Left kidney (tissue), 2 donors: ENCODE results near the gene SSR4. TPM values are rescaled to one million over a fixed set of nuclear protein-coding genes. Genes with fewer than 3 reads are reported as not detected.

ENCODE experiments used
- DNase-seq: peaks from one replicate; pipeline ENCODE4 v3.0.0-alpha.2; 2013
- polyA plus RNA-seq: library from polyadenylated mRNA; unstranded; fragments of 120-200 nt; gene quantifications from one replicate; pipeline ENCODE4 v1.2.1, GENCODE V29; 2013; ENCODE audit not compliant: insufficient read length

The SSR4 gene
- polyA plus RNA-seq, 1 donor: 134 TPM

DNA sequence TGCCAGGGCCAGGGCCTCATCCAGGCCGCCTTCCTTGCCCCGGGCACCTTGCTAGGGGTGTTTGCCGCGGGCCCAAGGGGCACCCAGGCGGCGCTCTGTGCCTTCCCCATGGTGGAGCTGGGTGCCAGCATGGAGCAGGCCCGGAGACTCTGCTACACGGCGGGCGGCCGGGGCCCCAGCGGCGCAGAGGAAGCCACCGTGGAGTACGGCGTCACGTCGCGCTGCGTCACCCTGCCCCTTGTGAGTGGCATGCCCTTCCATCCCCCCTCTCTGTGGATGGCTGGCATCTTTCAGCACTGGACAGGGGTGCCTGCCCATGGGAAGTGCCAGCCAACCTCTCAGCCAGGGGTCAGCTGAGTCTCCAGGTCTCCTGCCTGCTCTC, 26.8 kb upstream of the SSR4 start:
- DNase-seq: no peak

DNA sequence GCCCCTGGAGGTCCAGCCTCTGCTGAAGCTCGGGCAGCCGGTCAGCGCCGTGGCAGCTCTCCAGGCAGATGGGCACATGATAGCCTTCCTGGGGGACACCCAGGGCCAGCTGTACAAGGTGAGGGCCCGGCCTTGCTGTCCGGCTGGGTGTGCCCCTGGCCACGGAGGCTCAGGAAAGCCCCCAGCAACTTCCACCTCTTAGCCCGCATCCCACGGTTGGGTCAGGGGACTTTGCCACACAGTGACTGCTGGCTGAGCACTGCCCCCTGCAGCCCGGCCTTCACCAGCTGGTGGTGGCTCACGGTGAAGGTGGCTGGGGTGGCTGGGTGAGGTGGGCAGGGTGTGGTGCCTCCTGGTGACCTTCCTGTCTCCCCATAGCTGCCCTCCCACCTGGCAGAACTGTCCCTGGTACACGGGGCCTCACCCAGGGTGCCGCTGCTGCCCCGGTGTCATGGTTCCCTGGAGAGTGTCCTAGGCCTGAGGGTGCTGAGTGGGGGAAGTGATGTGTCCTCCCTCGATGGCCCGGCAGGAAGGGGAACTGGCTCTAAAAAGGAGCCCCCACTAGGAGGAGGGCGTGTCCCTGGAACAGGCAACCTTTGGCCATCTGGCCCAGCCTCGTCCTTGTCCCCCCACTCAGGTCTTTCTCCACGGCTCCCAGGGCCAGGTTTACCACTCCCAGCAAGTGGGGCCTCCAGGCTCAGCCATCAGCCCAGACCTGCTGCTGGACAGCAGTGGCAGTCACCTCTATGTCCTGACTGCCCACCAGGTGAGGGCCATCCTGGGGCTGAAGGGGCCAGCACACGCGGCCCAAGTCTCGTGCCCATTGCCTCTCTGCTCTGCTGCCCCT, 25.9 kb upstream of the SSR4 start:
- DNase-seq: no peak

DNA sequence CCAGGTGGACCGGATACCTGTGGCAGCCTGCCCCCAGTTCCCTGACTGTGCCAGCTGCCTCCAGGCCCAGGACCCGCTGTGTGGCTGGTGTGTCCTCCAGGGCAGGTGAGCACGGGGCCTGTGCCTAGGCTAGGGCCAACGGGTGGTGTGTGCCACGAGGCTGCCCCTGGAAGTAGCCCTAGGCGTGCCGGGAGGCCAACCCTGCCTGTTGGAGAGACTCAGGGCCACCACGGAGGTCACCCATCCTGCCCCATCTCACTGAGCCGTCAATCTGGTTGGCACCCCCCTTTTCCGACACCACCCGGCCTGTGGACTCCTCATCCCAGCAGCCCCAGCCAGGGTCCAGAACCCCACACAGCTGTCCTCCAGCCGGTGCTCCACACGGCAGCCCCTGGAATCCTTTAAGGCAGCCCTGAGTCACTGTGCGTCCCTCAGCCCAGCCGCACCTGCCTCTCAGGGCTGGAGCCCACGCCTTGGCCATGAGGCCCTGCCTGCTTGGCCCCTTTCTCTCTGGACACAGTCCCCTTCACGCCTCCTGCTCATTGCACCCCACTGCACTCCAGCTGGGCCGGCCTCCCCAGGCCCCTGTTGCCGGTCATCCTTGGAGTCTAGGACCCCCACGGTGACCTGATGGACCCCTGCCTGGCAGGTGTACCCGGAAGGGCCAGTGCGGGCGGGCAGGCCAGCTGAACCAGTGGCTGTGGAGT, 25.2 kb upstream of the SSR4 start:
- no peak for DNase-seq

DNA sequence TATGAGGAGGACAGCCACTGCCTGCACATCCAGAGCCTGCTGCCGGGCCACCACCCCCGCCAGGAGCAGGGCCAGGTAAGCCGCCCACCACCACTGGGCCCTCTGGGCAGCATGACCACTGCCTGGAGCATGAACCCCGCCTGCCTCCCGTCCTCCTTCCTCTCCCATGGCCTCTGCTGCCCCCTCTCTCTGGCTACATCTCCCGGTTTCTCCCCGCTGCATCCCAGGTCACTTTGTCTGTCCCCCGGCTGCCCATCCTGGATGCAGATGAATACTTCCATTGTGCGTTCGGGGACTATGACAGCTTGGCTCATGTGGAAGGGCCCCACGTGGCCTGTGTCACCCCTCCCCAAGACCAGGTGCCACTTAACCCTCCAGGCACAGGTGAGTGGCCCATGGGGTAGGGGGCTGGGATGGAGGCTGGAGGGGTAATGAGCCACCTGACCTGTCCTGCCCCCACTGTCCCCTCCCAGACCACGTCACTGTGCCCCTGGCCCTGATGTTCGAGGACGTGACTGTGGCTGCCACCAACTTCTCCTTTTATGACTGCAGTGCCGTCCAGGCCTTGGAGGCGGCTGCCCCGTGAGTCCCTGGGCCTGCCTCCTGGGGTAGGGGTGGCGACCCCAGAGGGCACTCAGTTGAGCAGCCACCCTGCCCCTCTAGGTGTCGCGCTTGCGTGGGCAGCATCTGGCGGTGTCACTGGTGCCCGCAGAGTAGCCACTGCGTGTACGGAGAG, 24.4 kb upstream of the SSR4 start:
- no peak for DNase-seq

DNA sequence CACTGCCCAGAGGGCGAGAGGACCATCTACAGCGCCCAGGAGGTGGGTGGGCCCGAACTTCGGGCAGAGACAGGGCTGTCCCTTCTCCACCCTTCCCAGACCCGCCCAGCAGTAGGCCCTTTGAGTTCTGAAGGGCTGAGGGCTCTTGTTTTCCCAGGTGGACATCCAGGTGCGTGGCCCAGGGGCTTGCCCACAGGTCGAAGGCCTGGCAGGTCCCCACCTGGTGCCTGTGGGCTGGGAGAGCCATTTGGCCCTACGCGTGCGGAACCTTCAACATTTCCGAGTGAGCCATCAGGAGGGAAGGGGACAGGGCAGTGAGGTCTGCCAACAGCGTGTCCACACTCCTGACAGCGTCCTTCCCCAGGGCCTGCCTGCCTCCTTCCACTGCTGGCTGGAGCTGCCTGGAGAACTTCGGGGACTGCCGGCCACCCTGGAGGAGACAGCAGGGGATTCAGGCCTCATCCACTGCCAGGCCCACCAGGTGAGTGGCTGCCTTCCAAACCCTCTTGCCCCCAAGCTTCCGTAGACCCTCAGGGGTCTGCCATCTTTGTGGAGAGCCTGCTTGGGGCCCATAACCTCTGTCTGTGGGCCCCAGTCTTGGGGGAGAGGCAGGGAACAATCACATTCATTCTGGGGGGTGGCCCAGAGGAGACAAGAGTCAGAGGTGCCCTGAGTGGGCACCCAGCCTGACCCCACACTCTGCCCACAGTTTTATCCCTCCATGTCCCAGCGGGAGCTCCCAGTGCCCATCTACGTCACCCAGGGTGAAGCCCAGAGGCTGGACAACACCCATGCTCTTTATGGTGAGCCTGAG, 23.7 kb upstream of the SSR4 start:
- DNase-seq: no peak

DNA sequence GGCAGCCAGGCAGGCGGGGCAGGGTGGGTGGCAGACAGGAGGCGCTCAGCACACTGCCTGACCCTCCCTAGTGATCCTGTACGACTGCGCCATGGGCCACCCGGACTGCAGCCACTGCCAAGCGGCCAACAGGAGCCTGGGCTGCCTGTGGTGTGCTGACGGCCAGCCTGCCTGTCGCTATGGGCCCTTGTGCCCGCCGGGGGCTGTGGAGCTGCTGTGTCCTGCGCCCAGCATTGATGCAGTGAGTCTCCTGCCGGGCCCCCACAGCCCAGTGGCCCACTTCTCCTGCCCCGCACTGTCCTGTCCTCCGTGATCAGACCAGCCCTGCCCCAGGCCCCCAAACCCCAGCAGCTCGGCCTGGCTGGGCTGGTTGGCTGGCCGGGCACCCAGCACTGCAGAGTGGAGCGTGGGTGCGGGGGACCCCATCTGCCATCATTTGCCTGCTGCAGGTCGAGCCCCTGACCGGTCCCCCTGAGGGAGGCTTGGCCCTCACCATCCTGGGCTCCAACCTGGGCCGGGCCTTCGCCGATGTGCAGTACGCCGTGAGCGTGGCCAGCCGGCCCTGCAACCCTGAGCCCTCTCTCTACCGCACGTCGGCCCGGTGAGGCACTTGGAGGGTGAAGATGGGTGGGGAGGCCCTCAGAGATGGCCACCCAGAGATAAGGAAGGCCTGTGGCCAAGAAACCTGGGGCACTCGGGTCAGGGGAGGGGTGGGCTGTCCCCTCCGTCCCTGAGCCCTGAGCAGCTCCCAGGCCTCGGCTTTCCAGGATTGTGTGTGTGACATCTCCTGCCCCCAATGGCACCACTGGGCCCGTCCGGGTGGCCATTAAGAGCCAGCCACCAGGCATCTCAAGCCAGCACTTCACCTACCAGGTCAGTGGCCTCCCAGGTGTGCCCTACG, 22.8 kb upstream of the SSR4 start:
- no peak for DNase-seq

DNA sequence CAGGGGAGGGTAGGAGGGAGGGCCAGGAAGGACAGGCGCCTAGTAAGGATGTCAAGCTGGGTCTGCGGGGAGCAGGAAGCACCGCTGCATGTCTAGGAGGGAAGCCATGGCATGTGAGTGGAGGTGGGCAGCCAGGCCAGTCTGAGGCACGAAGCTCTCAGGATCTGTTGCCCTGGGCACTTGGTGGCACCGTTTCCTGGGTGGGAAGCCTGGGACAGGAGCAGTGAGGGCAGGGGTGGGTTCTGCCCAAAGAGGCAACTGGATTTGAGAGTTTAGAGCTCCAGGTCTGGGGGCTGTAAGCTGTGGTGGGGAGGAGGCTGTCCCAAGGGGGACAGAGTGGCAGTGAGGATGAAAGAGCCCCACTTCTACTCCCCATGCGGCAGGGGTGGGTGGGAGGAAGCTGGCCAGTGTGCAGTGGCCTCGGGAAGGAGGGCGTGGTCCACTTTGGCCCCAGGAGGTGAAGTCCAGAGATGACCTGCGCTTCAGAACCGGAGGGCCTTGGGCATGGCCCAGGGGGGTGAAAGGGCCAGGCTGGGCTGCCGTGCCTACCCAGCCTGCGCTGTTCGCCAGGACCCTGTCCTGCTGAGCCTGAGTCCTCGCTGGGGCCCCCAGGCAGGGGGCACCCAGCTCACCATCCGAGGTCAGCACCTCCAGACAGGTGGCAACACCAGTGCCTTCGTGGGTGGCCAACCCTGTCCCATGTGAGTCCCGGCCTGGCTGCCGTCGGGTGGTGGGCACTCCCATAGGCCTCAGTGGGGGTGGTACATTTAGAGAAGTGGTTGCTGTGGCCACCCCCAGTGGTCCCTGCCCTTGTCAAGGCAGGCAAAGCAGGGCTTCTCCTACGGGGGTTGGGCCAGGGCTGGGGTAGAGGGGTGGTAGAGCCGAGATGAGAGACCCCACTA, 21.9 kb upstream of the SSR4 start:
- no peak for DNase-seq

DNA sequence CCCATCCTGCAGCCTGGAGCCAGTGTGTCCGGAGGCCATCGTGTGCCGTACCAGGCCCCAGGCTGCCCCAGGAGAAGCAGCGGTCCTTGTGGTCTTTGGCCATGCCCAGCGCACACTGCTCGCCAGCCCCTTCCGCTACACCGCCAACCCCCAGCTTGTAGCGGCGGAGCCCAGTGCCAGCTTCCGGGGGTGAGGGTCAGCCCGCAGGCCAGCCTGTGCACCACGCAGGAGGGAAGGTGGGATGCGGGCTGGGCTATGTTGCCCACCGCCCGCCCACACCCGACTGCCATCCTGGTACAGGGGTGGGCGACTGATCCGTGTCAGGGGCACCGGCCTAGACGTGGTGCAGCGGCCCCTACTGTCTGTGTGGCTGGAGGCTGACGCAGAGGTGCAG, 21.3 kb upstream of the SSR4 start:
- DNase-seq: no peak

DNA sequence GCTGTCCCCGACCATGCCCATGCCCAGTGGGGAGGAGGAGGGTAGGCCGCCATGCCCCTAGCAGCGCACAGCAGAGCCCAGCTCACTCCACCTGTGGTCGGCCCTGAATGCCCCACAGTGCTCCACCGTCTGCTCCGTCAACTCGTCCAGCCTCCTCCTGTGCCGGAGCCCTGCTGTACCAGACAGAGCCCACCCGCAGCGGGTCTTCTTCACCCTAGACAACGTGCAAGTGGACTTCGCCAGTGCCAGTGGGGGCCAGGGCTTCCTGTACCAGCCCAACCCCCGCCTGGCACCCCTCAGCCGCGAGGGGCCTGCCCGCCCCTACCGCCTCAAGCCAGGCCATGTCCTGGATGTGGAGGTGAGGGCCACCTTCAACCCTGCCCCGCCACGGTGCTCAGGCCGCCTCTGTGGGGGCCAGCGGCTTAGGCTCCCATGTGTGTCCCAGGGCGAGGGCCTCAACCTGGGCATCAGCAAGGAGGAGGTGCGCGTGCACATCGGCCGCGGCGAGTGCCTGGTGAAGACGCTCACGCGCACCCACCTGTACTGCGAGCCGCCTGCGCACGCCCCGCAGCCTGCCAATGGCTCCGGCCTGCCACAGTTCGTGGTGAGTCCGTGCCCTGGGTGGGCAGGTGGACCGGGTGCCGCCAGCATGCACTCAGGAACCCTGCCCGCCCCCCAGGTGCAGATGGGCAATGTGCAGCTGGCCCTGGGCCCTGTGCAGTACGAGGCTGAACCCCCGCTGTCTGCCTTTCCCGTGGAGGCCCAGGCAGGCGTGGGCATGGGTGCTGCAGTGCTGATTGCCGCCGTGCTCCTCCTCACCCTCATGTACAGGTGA, 20.5 kb upstream of the SSR4 start:
- DNase-seq: no peak

DNA sequence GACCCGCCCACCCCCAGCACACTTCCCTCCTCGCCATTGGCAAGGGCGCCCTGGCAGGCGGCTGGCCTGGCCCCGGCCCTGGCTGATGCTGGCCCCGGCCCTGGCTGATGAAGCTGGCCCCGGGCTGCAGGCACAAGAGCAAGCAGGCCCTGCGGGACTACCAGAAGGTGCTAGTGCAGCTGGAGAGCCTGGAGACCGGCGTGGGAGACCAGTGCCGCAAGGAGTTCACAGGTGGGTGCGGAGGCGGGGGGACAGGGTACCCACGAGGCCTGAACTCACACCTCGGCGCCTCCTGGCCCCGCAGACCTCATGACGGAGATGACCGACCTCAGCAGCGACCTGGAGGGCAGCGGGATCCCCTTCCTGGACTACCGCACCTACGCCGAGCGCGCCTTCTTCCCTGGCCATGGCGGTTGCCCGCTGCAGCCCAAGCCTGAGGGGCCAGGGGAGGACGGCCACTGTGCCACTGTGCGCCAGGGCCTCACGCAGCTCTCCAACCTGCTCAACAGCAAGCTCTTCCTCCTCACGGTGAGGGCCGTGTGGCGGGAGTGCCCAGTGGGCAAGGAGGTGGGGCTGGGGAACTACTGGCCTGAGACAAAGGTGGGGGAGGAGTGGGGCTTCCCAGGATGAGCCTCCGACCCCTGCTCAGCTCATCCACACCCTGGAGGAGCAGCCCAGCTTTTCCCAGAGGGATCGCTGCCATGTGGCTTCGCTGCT, 19.7 kb upstream of the SSR4 start:
- no peak for DNase-seq

DNA sequence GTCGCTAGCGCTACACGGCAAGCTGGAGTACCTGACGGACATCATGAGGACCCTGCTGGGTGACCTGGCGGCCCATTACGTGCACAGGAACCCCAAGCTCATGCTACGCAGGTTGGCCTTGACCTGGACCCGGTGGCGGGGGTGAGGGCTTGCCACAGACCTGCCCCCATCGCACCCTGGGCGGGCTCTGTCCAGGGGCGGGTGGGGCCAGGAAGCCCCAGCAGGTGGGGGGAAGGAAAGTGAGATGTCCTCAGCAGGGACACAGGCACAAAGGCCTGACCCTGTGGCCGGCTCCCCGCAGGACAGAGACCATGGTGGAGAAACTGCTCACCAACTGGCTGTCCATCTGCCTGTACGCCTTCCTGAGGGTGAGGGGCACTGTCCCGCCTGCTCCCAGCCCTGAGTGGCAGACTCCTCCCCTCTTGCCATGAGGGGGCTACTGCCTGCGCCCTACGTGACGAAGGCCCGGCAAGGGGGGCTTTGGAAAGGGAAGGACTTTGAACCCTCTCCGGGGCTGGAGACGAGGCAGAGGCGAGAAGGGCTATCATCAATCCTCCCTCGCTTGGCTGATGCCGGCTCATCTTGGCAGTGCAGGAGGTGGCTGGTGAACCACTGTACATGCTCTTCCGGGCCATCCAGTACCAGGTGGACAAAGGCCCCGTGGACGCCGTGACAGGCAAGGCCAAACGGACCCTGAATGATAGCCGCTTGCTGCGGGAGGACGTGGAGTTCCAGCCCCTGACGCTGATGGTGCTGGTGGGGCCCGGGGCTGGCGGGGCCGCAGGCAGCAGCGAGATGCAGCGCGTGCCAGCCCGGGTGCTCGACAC, 19.0 kb upstream of the SSR4 start:
- no peak for DNase-seq

DNA sequence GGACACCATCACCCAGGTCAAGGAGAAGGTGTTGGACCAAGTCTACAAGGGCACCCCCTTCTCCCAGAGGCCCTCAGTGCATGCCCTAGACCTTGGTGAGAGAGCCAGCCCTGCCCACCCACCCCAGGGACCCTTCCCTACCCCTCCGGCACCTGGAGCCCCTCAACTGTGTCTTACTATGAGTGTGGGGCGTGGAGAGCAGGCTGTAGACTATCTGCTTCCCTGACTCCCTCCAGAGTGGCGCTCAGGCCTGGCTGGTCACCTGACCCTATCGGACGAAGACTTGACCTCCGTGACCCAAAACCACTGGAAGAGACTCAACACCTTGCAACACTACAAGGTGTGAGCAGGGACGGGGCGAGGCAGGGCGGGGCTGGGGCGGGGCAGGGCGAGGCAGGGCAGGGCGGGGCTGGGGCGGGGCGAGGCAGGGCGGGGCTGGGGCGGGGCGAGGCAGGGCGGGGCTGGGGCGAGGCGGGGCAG, 18.3 kb upstream of the SSR4 start:
- no peak for DNase-seq

DNA sequence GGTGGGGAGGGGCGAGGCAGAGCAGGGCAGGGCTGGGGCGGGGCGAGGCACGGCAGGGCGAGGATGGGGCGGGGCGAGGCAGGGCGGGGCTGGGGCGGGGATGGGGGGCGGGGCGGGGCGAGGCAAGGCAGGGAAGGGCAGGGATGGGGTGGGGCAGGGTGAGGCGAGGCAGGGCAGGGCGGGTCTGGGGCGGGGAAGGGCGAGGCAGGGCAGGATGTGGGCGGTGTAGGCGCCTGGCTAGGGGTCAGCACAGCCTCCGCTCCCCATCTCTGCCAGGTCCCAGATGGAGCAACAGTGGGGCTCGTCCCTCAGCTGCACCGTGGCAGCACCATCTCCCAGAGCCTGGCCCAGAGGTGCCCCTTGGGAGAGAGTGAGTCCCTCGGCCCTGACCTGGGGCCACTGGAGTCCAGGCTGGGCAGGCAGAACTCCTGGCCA, 17.8 kb upstream of the SSR4 start:
- no peak for DNase-seq

DNA sequence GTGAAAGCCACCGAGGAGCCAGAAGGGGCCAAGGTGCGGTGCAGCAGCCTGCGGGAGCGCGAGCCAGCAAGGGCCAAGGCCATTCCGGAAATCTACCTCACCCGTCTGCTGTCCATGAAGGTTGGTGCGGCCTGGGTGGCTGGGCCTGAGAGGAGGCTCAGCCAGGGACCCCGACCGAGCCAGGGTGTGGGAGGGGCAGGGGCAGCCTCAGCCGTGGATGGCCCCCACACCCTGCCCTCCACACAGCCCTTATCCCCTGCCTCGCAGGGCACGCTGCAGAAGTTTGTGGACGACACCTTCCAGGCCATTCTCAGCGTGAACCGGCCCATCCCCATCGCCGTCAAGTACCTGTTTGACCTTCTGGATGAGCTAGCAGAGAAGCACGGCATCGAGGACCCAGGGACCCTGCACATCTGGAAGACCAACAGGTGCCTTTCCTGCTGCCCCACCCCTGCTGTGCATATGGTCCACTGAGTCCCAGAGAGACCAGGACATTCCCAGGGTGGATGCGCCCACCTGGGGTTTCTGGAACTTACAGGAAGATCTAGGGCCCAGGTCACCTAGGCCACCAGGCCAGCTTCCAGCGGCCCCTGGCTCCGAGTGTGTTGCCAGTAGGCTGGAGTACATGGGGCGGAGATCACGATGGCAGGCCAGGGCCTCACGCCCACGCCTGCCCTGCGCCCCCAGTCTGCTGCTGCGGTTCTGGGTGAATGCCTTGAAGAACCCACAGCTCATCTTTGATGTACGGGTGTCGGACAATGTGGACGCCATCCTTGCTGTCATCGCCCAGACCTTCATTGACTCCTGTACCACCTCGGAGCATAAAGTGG, 17.0 kb upstream of the SSR4 start:
- DNase-seq: no peak

DNA sequence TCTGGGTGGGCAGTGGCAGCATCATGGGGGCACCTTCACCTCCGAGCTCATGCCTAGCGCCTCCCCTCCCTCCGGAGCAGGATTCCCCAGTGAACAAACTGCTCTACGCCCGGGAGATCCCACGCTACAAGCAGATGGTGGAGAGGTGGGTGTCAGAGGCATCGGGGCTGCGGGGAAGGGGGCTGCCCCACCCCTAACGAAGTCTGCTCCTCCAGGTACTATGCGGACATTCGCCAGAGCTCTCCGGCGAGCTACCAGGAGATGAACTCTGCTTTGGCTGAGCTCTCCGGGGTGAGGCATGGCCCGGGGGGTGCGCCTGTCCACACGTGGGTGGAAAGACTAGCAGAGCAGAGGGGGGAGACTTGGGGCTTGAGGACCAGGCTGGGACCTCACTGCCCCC, 16.3 kb upstream of the SSR4 start:
- DNase-seq: no peak

DNA sequence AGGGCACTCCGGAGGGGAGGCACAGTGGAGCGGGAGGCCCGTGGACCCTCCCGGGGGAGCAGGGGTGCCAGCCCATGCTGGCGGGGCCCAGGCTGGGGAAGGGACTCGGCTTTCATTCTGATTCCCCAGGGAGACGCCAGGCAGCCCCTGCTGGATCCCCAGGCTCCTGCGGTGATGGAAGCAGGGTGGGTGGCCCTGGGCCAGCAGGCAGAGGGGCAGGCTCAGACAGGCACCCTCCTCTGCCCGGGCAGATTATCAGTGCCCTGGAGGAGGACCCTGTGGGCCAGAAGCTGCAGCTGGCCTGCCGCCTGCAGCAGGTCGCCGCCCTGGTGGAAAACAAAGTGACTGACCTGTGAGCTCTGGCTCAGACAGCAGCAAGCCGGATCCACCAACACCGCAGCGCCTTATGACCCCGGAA, 15.8 kb upstream of the SSR4 start:
- no peak for DNase-seq
